Activated T-helper 1 cell treated with Interleukin-2 at 50 U/mL for 16 hours (primary cell): ENCODE data around the gene FLT3LG.

ENCODE experiments used
- DNase-seq: peaks from one replicate; pipeline ENCODE4 v3.0.0-alpha.2; 2020; ENCODE audit warnings: low read depth

FLT3LG gene, protein sequence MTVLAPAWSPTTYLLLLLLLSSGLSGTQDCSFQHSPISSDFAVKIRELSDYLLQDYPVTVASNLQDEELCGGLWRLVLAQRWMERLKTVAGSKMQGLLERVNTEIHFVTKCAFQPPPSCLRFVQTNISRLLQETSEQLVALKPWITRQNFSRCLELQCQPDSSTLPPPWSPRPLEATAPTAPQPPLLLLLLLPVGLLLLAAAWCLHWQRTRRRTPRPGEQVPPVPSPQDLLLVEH

DNA sequence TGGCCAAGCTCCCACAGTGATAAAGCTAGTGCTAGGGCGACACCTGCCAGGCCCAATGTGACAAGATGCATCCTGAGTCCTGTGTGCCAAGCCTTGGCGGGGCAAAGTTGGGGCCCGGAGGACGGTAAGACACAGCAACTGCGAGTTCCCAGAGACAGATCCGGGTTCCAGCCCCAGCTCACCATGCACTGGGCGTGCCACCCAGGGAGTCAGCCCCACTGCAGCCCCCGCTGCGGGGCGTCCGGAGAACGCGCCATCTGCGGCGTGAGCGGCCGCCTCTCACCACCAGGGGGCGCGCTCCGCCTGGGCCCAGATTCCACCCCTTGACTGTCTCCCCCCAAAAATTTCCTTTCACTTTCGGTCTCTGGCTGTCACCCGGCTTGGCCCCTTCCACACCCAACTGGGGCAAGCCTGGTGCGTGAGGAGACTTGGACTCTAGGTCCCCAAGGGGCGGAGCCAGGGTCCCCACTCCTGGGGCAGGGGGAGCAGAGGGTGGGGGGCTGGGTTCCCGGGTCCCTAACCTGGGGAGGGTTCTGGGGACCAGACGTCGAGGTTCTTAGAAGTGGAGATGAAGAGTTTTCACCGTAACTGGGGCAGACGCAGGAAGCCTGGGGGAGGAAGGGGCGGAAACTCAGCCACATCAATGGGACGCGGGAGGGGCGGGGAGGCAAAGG lies at the start of gene FLT3LG:
Gene FLT3LG (plus strand): TSS at position 348 of the 674 bp plus-strand sequence. CDS start 425 bp downstream, outside the sequence.
- DNase-seq = peak; percentile 87

DNA sequence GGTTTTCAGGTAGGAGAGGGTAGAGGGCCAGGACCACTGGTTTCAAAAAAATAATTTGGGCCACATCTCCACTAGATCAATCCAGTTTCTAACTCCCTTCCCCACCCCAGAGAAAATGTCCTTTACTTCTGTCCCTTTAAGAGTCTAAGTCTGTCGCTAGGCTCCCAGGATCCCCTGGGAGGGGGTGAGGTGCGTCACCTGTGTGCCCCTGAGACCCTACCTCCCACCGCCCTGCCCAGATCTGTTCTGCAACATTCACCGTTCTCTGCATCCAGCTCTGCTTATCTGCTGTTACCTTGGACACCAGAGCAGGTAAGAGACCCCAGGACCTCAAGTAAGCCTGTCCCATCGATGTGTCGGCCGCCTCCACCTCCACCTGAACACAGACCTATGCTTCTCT lies 48.8 kb upstream of the FLT3LG start, which contains the start of gene GFY:
Gene GFY (plus strand): TSS at position 211 of the 400 bp plus-strand sequence. CDS start 1,043 bp downstream, outside the sequence.
- DNase-seq = no peak

GRCh38 chr19:49425922-49426592 lies 48.0 kb upstream of the FLT3LG start:
- DNase-seq = no peak

DNA sequence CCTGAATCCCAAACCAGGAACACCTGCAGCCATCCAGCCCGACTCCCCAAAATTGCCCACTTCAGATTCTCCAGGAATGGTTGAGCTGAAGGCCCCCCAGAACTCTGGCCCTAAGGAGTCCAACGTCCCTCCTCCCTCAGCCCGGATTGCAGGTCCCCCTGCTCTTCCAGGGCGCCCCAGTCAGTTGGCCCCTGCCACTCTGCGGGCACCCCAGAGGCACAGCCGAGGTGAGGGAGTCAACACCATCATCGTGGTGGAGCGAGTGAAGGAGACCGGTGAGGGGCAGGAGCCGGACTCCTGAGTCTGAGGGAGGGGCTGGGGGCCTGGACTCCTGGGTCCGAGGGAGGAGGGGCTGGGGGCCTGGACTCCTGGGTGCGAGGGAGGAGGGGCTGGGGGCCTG lies 46.7 kb upstream of the FLT3LG start:
- no peak for DNase-seq

DNA sequence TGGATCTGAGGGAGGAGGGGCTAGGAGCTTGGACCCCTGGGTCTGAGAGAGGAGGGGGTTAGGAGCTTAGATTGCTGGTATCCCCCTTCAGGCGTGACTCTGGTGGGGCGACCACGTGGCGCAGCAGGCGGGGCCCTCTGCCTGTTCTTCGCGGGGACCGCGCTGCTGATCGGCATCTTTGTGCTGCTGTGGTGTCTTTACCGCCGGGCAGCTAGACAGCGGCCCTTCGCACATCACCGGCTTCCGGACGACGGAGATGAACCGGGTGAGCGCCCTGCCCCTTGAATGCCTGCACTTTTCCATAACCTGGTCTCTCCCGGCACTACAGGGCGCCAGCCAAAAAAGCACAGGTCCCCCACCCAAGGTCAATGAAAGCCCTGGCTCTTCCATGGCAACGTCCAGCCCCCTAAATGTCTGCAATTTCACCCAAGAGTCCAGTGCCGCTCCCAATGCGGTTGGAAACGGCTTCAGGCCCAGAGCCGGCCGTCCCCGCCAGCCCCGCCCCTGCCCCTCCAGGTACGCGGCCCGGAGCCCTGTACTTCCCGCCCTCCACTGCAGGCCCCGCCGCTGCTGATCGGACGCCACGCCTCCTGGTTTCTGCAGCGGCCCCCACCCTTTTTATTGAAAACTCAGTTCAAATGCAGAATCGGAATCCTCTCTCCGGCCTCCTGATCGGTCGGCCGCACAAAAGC lies 46.0 kb upstream of the FLT3LG start:
- DNase-seq = no peak

DNA sequence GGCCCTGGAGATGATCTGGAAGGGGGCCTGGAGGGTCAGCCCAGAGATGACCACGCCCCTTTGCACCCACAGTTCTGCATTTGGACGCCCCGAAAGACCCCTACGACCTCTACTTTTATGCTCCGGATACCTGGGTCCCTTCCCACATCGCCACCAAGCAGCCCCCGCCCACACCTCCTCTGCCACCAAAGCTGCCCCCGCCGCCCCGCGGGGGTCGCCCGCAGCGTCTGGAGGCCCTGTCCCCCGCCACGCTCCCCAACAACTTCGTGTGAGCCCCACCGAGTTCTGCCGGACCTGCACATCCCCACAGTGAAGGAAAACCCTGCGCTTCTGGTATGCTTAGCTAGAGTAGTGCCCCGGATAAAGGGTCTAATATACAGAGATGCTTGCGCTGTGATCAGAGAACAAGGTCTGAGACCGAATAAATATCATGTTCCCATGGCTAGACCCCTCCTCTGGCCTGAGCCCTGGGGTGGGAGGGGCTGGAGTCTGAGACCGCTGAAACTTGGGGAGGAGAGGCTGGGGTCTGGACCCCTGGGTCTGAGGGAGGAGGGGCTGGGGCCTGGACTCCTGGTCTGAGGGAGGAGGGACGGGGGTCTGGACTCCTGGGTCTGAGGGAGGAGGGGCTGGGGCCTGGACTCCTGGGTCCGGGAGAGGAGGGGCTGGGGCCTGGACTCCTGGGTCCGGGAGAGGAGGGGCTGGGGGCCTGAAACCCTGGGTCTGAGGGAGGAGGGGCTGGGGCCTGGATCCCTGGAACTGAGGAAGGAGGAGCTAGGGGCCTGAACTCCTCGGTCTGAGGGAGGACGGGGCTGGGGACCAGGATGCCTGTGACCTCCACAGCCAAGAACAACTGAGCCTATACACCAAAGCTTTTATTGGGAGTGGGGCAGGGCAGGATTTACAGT lies 45.2 kb upstream of the FLT3LG start:
- no peak for DNase-seq

DNA sequence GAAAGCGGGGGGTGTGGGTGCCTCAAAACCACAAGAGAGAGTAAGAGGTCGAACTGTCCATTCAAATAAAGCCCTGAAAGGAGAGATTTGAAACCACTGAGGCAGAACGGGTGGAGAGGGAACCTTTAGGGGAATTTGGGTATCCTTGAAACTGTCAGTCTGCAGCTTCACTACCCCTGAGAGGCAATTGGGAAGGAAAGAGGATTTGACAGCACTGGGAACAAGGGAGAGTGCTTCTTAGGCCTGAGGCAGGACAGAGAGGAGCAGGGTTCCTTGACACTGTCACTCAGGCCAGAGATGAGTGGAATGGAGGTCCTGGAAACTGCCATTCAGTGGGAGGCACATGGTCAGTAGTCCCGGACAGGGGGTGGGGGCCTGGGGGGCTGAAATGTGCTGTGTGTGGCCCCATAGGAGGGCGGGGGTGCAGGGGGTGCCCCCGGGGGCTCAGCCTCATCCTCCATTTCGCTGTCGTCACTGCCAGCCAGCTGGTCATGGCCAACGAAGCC lies 43.8 kb upstream of the FLT3LG start:
- no peak for DNase-seq

DNA sequence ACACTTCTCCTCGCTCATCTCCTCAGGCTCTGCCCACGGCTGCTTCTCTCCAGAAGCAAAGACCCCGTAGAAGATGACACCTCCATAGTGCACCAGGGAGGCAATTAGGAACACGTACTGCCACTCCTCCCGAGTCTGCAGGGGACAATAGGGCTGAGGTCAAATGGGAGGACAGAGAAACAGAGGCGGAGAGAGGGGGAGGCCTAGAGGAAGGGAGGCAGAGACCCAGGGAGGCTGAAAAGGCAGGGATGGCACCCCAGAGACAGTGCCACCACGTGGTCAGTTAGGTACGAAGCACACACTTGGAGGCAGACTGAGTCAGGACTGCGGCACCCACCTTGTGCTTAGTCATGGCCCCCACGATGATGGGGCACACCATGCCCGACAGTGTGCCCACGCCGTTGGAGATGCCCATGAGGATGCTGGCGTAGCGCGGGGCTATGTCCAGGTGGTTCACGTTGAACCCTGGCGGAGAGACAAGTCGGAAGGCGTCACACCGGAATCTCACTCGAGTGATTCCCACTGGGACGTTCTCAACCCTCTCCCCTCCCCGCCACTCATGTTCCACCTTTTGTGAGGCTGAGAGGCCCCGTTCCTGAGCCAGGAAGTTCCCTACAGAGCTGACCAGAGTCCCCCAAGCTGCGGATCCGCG lies 43.2 kb upstream of the FLT3LG start:
- DNase-seq = no peak

DNA sequence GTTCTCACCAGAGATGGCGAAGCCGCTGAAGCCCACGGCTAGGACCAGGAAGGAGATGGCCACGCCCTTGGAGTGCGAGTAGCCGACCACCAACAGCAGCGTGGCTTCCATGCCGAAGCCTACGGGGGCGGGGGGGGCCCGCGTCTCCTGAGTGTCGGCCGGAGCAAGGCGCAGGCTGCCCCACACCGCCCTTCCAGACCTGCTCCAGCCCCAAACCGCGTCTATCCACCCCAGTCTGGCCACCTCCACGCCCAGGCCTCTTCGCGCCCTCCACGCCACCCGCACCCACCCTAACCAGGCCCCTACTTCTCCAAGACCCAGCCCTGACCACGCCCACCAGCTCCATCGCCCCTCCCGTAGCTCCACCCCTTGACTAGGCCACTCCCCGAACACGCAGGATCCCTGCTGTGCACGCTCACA lies 42.7 kb upstream of the FLT3LG start:
- no peak for DNase-seq

DNA sequence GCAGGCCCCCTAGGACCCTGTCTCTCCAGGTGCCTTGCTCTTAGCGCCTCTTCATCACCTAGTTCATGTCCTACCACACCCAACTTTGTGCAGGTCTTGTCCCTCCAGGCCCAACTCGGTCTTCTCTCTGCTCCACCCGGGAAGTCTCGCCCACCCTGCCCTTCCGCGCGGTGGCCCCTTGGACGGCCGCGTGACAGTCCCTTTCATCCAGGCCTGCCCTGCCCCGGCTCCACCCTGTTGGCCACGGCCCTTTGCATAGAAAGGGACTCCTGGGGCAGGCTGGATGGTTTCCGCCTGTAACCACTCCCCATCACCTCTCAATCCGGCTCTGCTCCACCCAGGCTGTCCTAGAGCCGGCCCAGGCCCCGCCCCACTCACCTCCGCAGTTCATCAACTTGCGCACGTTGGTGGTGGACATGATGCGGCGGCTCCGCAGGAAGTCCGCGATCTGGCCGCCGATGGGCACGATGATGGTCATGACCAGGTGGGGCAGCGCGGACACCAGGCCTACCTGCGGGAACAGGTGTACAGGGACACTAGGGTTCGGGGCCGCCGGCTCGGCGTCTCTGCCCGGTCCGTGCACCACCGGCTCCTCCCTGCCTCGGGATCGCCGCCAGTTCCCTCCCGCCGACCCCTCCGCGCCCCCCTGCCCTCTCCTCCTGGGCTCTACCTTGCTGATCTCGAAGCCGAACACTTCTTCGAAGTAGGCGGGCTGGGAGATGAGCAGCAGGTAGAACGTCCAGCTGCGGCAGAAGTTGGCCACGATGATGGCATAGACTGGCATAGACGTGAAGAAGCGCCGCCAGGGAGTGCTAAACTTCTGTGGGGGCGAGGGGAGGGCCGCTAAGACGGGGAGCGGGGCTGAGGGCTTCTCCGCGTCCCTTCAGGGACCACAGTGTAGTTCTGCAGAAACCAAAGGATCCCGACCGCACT lies 41.6 kb upstream of the FLT3LG start:
- DNase-seq = no peak

DNA sequence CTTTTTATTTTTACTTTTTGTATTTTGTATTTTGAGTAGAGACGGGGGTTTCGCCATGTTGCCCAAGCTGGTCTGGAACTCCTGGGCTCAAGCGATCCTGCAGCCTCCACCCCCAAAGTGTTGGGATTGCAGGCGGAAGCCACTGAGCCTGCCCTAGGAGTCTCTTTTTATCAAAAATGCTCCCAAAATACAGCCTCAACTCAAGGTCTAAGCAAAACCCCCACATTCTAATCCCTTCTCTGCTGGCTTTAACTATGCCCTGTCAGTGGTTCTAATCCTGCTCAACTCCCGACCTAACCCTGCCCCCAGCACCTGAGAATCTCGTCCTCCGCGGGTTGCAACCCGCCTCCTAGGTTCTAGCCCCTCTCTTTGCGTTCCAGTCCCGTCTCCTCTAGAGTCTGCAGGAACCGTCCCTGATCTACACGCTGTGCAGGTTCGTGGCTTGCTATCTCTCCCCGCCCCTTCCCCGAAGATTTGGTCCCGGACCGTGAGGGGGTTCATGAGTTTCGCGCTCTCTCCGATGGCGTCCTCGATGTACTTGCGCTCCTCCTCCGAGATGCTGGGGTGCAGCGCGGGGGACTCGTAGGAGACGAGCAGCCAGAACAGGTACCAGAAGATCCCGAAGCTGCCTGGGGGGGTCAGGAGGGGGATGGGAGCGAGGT lies 40.6 kb upstream of the FLT3LG start:
- DNase-seq = no peak

DNA sequence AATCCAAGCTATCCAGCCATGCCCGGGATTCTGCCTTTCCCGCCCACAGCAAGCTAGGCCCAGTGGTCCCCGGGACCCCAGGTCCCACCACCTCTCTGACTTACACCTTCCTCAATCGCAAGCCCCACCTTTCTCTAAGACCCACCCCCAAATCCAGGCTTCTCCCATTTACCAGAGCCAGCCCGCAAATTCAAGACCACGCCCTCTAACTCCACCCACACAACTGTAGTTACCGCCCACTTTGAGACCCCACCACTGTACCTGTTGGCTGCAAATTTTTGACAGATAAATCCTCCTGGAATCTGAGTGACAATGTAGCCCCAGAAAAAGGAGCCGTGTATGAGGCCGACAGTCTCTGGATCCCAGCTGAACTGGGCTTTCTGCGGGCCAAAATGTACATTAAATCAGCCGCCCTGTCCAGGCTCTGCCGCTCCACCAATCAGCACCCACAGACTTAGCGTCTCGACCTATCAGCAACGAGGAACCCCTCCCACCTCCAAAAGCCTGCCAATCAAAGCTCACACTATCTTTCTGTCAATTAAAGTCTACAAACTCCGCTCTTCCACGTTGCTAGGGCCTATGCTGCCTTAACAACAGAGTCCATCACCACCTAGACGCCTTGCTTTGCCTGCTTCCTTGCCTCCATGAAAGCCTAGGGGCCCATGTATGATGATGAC lies 39.0 kb upstream of the FLT3LG start:
- no peak for DNase-seq

DNA sequence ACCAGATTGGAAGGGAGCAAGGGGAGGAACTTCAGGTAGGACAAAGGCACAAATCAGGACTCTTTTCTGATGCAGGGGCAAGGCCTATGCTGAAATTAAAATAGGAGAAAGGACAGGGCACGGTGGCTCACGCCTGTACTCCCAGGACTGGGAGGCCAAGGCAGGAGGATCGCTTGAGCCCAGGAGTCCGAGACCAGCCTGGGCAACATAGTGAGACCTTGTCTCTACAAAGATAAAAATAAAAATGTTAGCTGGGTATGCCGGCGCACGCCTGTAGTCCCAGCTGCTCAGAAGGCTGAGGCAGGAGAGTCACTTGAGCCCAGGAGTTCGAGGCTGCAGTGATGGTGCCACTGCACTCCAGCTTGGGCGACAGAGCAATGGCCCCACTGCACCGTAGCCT lies 38.3 kb upstream of the FLT3LG start:
- no peak for DNase-seq

GRCh38 chr19:49436381-49437017 lies 37.5 kb upstream of the FLT3LG start:
- no peak for DNase-seq

- no peak for DNase-seq
Observed at GRCh38 chr19:49437231-49437630, 36.8 kb upstream of the FLT3LG start.

- DNase-seq = no peak
Observed at GRCh38 chr19:49438261-49438660, 35.8 kb upstream of the FLT3LG start.

- DNase-seq = no peak
Observed at GRCh38 chr19:49439836-49440235, 34.2 kb upstream of the FLT3LG start.
